NCI-H524 treated with DMSO at 0.1 percent for 48 hours (cell line): ENCODE results near the gene LINGO4.

Experiments
- DNase-seq: peaks from one replicate; lab custom pipeline; 2025; lab: John Stamatoyannopoulos, UW

The LINGO4 gene

GRCh38 chr1:151833172-151833900 is 28.1 kb upstream of the LINGO4 start:
- DNase-seq, result no peak

GRCh38 chr1:151832318-151832980 is 27.2 kb upstream of the LINGO4 start:
- no peak for DNase-seq

DNA sequence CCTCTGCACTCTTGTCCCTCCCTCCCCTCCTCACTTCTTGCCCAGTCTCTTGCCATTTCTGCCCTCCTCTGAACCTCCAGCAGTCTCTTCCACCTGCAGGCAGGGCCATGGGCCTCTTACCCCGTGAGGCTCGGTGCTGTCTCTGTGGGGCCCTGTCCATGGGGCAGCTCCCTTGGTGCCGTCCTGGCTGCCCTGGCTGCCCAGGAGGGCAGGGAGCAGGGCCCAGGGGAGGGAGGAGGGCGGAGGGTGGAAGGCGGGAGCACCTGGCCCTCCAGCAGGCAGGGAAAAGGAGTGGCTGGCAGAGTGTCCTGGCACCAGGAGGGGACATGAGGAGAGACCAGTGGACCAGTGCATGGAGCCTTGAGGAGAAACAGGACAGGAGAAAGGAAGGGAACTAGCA is 26.4 kb upstream of the LINGO4 start, which contains the start of gene RORC:
Gene RORC (minus strand): TSS at position 198 of the 400 bp plus-strand sequence. CDS start 38 bp downstream, at position 160.
- no peak for DNase-seq

- DNase-seq, result no peak
These were observed 26.0 kb upstream of the LINGO4 start for GRCh38 chr1:151831256-151831591.

- no peak for DNase-seq
These were observed 24.8 kb upstream of the LINGO4 start for GRCh38 chr1:151830055-151830454.

DNA sequence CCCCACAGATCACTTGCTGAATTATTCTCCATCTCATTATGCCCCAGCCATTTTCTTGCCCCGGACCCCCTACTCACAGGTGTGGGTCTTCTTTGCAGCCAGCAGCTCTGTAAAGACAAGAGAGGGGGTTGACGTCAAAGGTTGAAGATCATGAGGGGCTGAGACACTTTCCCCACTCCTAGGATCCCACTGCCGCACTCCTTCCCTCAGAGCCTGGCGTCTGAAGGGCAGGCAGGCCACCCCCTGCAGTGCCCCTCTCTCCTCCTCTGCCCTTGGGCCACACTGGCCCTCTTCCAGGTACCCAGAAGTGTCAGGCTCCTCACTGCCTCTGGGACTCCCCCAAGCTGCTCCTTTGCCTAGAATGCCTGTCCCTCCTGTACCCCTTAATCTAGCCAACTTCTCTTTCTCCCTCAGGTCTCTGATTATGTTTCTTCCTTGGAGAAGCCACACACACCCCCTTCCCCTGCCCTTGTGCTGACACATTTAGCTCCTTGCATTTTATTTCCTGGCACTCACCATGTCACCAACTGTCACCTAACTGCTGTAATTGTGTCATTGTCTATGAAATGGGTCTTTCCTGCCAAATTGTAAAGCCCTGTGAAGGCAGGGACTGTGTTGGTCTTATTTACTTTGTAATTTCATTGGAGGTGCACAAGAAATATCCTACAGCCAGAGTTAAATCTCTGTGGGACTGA is 24.3 kb upstream of the LINGO4 start:
- DNase-seq, result no peak

- no peak for DNase-seq
These were observed 23.7 kb upstream of the LINGO4 start for GRCh38 chr1:151828921-151829320.

DNA sequence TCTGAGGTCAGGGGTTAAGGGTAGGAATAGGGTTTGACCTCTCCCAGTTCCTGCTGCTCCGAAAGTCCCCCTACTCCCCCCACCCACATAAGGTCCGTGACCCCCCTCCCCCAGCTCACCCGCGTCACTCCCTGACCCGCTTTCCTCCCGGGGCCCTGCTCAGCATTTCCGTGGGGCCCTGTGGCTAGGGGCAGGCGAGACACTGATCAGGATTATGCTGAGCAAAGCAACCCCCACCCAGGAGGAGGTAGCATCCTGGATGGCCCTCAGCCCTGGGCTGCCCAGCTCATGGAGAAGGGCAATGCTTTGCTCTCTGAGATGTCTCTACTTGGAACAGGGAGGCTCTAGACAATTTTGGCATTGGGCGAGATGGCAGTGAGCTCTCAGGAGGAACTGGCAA is 22.6 kb upstream of the LINGO4 start:
- DNase-seq, result no peak

DNA sequence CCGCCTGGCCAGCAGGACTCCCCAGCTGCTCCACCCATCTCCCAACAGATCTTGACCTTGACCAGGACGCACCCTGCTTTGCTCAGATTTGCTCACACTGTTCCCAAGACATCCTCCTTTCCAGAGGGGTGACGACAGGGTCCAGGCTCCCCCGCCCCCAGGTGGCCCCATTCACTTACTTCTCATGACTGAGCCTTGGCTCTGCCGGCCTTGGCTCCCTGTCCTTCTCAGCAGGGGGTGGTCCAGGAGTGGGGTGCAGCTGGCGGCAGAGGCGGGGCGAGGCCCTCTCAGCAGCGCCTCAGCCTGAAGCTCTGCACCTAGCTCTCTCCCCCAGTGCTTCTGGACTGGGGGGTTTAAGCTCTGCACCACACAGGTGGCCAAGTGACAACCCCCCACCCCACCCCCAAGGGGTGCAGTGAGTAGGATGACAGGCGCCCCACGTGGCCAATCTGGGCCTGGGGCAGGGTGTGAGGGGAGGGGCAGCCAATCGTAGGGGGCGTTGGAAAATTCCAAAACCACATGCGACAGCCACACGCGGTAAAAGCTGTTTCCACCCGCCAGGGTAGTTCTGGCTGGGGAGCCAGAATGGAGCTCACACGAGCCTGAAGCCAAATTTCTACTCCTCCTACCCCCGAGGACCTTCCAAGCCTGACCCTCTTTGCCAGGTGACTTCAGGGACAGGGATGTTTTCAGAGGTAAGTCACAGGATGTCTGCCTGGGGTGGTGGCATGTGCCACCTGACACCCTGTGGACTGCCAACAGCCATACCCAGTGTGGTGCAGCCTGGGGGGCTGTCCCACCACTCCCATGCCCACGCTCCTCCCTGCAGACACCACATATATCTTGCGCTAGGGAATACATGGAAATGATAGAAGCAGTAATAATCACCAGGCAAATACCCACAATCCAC is 20.8 kb upstream of the LINGO4 start:
- DNase-seq, result no peak

DNA sequence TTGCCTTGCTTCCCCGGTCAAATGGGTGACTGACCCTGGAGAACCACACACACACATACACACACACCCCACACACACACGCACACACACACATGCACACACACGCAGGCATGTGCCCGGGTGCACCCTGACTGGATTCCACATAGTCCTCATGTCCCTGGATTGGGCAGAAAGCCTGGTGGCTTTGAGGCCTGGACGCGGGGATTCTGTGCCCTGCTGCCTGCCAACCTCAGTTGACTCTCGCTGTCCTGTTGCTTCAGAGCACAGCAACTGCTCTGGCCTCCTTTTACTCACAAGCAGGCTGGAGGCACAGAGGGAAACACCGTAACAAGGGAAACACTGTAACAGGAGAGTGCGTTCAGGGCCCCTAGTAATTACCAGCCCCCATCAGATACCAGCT is 20.0 kb upstream of the LINGO4 start:
- no peak for DNase-seq

DNA sequence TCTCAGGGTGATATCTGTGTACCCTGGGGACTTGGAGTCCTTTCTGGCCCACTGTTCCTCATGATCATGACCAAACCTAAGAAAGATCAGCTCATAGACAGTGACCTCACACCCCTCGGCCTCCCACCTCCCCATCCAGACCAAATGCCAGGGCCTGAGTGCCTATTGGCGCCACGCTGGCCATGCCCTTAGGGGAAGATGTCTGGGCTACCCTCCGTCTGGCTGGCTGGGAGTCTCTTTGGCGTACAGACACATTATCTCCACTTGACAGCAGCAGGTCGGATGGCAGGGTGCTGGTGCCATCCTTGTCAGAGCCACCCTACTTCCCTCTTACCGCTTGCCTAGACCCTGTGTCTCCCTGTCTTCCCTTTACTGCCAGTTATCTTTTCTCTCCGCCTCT is 18.0 kb upstream of the LINGO4 start:
- DNase-seq, result no peak

- DNase-seq, result no peak
These were observed 17.2 kb upstream of the LINGO4 start for GRCh38 chr1:151822404-151822803.

- DNase-seq, result no peak
These were observed 15.7 kb upstream of the LINGO4 start for GRCh38 chr1:151820940-151821339.

DNA sequence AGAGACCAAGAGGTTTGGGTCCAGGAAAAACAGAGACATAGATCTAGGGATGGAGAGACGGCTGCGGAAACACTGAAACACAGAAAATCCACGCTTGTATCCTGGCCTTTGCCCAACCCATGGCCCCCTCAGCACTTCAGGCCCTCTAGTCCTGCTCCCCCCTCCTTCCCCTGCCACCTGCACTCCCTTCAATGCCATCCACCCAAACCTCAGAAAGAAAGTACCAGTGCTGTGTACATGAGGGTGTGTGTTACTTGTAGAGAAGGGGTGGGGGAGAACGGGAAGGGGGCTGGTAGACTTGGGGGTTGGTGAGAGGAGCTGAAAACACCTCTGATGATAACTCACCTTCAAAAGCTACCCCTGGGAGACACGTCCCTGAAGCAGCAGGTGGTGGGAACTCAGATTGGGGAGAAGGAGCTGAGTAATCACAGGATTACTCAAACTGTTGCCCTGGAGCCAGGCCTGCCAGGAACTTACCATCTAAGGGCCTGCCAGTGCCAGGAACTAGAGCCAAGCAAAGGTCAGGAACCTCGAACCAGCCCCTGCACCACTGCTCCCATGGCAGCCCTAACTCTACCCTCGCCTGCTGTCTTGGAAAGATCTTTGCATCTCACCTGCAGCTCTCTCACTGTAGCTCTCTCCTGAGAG is 14.9 kb upstream of the LINGO4 start:
- no peak for DNase-seq

- no peak for DNase-seq
These were observed 14.1 kb upstream of the LINGO4 start for GRCh38 chr1:151819227-151819835.

DNA sequence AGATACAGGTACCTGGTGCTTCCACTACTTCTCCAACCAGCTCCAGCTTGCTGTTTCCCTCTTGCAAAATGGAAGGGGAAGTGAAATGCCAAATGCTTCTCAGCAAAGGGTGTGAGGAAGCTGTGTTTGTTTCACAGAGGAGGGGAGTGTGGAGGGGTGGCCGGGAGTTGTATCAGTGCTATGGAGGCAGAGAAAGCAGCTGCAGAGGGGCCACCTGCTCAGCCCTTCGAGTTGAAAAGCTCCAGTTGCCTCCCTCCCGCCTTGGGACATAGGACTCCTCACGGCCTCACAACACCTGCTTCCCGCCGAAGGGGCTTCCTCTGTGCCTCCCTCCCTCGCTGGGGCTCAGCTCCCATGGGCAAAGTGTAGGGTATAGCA is 12.1 kb upstream of the LINGO4 start:
- DNase-seq, result no peak

DNA sequence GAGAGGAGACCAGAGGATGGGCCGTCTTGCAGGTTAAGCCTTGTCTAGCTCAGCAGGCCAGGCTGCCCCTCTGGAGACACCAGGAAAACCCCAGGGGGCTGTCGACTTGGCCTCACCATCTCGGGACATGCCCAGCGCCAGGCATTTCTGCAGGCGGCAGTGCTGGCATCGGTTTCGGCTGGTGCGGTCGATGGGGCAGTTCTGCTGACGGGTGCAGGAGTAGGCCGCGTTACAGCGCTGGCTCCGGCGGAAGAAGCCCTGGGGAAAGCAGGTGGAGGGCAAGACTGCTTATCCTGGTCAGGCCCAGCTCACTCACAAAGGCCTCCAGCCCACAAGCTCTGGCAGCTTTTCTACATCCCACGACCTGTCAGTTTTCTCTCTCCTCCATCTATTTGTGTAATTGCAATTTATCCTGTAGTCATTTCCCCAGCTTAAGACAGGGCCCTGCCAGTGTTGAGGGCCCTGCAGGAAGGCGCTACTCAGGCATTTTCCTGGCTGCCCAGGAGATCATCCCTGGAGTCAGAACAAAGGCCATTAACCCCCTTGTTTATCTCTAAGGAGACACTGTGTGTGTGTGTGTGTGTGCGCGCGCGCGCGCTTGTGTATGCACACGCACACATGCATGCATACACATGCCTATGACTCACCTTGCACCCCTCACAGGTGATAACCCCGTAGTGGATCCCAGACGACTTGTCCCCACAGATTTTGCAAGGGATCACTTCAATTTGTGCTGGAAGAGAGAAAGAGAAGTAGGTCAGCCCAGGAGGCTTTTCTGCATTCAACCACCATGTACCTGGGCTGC is 11.5 kb upstream of the LINGO4 start:
- no peak for DNase-seq

- no peak for DNase-seq
These were observed 10.6 kb upstream of the LINGO4 start for GRCh38 chr1:151815716-151816327.

GRCh38 chr1:151814971-151815545 is 9.8 kb upstream of the LINGO4 start:
- DNase-seq, result no peak

DNA sequence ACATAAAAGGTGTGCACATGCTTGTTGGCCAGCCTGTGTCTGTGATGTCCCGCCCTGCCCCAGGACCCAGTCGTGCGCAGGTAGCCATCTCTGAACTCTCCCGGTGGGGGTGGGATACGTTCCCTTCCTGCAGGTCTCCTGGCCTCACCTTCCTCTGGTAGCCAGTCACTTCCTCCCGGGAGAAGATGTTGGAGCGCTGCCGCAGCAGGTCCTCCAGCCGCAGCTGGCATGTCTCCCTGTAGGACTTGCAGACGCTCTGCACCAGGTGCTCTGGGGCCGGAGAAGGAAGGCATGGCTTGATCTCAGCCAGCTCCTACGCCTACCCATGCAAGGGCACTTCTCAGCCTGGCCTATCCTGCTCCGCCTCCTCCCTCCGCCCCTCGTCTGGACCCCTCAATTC is 9.2 kb upstream of the LINGO4 start:
- no peak for DNase-seq
